ENCODE results near the gene SRSF8. TPM values are rescaled to one million over a fixed set of nuclear protein-coding genes. Genes with fewer than 3 reads are reported as not detected.

Gene SRSF8
- total RNA-seq, 1 experiment from 2014 or later, result 40.6 TPM

GRCh38 chr11:95057959-95058358 is 8.8 kb upstream of the SRSF8 start:
- H3K4me3 ChIP-seq (ENCODE audit: low read depth in 2 of 2, low read length in 2 of 2), result no peak overlapping the region
- DNase-seq (ENCODE audit: low read depth, low spot score), result no peak
- ChIA-PET CTCF (no interaction called here), POLR2A (no interaction called here)
- TF ChIP-seq SIN3A (IDR thresholded peaks at IDR 0.05; ENCODE audit: borderline replicate concordance, insufficient read depth, low read depth, low read length) (no peak), CTCF (IDR thresholded peaks at IDR 0.05) (no peak), TCF7L2 (IDR thresholded peaks at IDR 0.05; ENCODE audit: low read depth, low read length) (no peak), POLR2AphosphoS5 (IDR thresholded peaks at IDR 0.05; ENCODE audit: low read depth, low read length) (no peak)
- TF ChIP-seq, protein P1, sequence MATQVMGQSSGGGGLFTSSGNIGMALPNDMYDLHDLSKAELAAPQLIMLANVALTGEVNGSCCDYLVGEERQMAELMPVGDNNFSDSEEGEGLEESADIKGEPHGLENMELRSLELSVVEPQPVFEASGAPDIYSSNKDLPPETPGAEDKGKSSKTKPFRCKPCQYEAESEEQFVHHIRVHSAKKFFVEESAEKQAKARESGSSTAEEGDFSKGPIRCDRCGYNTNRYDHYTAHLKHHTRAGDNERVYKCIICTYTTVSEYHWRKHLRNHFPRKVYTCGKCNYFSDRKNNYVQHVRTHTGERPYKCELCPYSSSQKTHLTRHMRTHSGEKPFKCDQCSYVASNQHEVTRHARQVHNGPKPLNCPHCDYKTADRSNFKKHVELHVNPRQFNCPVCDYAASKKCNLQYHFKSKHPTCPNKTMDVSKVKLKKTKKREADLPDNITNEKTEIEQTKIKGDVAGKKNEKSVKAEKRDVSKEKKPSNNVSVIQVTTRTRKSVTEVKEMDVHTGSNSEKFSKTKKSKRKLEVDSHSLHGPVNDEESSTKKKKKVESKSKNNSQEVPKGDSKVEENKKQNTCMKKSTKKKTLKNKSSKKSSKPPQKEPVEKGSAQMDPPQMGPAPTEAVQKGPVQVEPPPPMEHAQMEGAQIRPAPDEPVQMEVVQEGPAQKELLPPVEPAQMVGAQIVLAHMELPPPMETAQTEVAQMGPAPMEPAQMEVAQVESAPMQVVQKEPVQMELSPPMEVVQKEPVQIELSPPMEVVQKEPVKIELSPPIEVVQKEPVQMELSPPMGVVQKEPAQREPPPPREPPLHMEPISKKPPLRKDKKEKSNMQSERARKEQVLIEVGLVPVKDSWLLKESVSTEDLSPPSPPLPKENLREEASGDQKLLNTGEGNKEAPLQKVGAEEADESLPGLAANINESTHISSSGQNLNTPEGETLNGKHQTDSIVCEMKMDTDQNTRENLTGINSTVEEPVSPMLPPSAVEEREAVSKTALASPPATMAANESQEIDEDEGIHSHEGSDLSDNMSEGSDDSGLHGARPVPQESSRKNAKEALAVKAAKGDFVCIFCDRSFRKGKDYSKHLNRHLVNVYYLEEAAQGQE (IDR thresholded peaks at IDR 0.05; ENCODE audit: insufficient read depth in 1 of 2, low read depth in 2 of 2, low read length in 1 of 2), result no peak
- H3K9me3 ChIP-seq (ENCODE audit: control insufficient read depth, insufficient read depth, low read depth, low read length), result no peaks in the 10 kb centered on the region
- H3K36me3 ChIP-seq (ENCODE audit: control insufficient read depth, insufficient read depth, low read length), result no peaks in the 10 kb centered on the region
- H3K27me3 ChIP-seq (ENCODE audit: control insufficient read depth, insufficient read depth, low read length), result peaks cover 25% of the 10 kb centered on the region; the same call in 1 of the 2 replicates
- intact Hi-C loops (cut with micrococcal nuclease; ENCODE audit: unreplicated experiment), result no loop called here
- in situ Hi-C loops (cut with HindIII; ENCODE audit: low pct_unique_long_range_greater_than_20kb, low sequenced_read_pairs), result no loop called here
- H3K4me1 ChIP-seq (ENCODE audit: control insufficient read depth, insufficient read depth, low read length), result no peaks in the 10 kb centered on the region
- BruUV-seq (replicated peaks), result no TSS peak
- H3K27ac ChIP-seq (ENCODE audit: low read length), result no peak overlapping the region
- ATAC-seq, result no peak

DNA sequence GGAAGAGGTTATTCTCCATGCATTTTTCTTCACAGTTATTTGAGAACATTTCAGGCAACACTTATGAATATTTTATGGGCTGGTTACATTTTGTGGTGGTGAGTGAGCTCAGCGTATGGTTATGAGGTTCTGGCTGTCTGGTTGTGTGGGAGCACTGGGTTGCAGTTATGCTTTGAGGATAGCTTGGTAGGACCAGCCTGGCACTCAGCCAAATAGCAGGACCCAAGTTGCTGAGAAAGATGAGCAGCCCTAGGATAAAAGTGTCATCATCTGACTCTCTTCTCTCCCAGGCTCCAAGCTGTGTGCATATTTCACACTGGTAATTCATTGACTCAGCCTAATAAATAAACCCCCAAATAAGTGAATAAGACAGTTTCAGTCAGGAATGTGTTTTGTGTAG is 8.1 kb upstream of the SRSF8 start:
- POLR2A ChIA-PET, result no interaction called here
- Histone ChIP-seq H3K27ac (ENCODE audit: low read length) (no peak overlapping the region), H3K9me3 (ENCODE audit: control insufficient read depth, insufficient read depth, low read depth, low read length) (no peaks in the 10 kb centered on the region), H3K4me1 (ENCODE audit: control insufficient read depth, insufficient read depth, low read length) (no peaks in the 10 kb centered on the region), H3K27me3 (ENCODE audit: control insufficient read depth, insufficient read depth, low read length) (peaks cover 25% of the 10 kb centered on the region; the same call in 1 of the 2 replicates), H3K36me3 (ENCODE audit: control insufficient read depth, insufficient read depth, low read length) (no peaks in the 10 kb centered on the region), H3K4me3 (ENCODE audit: low read depth in 2 of 2, low read length in 2 of 2) (no peak overlapping the region)
- CTCF ChIA-PET, result no interaction called here
- DNase-seq (ENCODE audit: low read depth, low spot score) (no peak), ATAC-seq (no peak)
- in situ Hi-C loops (cut with HindIII; ENCODE audit: low pct_unique_long_range_greater_than_20kb, low sequenced_read_pairs), result no loop called here
- intact Hi-C loops (cut with micrococcal nuclease; ENCODE audit: unreplicated experiment), result no loop called here
- no TSS peak for BruUV-seq (replicated peaks)
- TF ChIP-seq, protein P1 (IDR thresholded peaks at IDR 0.05; ENCODE audit: insufficient read depth in 1 of 2, low read depth in 2 of 2, low read length in 1 of 2), result no peak
- TF ChIP-seq SIN3A (IDR thresholded peaks at IDR 0.05; ENCODE audit: borderline replicate concordance, insufficient read depth, low read depth, low read length), result no peak
